ENCODE results near the gene MEIOSIN. TPM values are rescaled to one million over a fixed set of nuclear protein-coding genes. Genes with fewer than 3 reads are reported as not detected.
"Not testable (repeated sequence)": the region's sequence is repeated elsewhere in the genome, so short reads cannot be mapped to it uniquely, and the experiment has no call there.

MEIOSIN gene
- total RNA-seq, 1 donor from 2014 or later, result not detected

DNA sequence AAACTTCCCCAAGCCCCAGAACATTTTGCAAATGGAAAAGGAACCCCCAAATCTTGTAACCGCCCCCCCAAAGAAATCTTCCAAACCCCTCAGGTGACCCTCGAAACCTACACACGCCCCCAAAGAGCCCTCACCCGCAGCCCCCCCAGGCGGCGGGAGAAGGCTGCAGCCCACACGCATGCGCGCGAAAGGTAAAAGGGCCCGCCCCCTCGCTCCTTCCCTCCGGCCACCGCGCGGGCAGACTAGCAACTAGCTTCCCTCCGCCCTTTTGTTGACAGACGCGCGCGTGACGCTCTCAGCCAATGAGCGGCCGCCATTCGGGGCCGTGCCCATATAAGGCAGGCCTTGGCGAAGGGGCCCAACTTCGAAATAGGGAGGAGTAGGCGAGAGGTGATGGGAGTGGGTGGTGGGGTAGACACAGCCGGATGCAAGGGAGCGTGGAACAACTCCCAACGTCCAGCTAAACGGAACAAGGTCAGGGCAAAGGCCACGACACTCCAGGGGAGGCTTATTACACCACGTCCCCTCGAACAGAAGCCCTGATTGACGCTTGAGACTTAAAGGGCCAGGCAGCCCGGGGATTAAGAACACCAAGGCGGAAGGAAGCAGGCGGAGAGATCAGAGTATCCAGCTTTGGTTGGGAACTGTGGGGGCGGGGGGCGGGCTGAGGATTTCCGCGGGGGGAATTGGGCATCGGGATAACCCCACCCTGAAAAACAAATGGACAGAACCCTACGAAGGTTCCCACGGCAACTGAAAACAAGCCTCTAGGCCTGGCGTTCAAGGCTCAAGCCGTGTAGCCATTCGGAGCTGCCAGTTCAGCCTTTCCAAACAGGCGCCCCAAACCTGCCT is 15.9 kb upstream of the MEIOSIN start:
- intact Hi-C loops (cut with micrococcal nuclease), result loop anchor here (1.0 to 10.0 kb wide), 15 partner anchors 13 to 997 kb away; partner anchors contain the start of genes CCDC61, FBXO46, IRF2BP1 and MARK4

DNA sequence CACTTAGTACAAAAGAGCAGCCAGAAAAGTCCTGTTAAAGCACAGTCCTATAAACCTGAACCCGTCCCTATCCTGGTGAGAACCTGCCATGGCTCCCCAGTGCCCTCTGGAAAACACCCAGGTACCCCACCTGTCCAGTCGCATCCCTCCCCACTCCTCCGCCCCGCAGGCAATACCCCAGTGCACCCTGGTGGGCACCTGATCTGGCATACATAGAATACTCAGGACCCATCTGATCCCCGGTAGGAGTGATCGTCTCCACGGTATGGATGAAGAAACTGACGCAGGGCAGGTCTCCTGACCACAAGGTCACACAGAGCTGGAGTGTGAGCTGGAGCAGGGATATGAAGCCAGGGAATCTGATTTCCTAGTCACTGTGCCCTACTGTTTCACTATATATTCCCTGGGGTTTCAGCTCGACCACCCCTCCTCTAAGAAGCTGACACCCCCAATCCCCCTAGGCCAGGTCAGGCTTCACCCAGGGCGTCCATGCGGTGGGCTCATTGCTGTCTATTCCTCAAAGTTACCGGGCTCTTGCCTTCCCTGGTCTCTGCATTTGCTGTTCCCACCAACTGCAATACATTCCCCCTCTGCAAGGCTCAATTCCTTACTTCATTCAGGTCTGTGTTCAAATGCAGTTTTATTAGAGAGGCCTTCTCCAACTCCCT is 15.1 kb upstream of the MEIOSIN start:
- intact Hi-C loops (cut with micrococcal nuclease), result loop anchor here (1.0 to 10.0 kb wide), 15 partner anchors 12 to 997 kb away; partner anchors contain the start of genes CCDC61, FBXO46, IRF2BP1 and MARK4

DNA sequence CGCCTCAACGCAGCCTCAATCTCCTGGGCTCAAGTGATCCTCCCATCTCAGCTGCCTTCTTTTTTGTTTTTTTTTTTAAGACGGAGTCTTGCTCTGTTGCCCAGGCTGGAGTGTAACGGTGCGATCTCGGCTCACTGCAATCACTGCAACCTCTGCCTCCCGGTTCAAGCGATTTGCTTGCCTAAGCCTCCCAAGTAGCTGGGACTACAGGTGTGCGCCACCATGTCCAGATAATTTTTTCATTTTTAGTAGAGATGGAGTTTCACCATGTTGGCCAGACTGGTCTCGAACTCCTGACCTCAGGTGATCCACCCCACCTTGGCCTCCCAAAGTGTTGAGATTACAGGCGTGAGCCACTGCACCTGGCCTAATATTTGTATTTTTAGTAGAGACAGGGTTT is 13.2 kb upstream of the MEIOSIN start:
- intact Hi-C loops (cut with micrococcal nuclease), result not testable (repeated sequence)

DNA sequence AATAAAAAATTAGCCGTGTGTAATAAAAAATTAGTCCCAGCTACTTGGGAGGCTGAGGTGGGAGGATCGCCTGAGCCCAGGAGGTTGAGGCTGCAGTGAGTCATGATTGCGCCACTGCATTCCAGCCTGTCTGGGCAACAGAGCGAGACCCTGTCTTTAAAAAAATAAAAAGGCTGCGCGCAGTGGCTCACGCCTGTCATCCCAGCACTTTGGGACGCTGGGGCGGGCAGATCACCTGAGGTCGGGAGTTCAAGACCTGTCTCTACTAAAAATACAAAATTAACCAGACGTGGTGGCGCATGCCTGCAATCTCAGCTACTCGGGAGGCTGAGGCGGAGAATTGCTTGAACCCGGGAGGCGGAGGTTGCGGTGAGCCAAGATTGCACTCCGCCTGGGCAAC is 4.6 kb upstream of the MEIOSIN start:
- intact Hi-C loops (cut with micrococcal nuclease), result not testable (repeated sequence)

DNA sequence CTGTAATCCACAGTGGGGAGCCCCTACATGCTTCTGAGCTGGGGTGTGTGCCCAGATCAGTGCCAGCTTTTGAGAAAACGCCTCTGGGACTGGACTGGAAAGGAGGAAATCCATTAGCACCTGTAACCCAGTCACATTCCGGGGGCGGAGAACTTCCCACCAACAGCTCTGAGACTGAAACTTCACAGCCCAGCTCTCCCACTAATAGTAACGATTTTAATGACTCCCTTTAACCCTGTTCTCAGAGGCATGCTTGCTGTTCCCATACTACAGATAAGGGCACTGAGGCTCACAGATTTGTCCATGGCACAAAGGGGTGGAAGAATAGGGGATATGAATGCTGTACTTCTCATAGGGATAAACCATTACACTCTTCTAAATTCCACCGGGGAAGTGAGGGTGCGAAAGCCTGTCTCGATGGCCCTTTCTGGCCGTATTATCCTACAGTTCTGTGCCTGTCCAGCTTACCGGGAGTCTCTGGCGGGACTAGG is 3.4 kb upstream of the MEIOSIN start:
- intact Hi-C loops (cut with micrococcal nuclease), result loop anchor here (1.0 to 5.0 kb wide), 6 partner anchors 13 to 172 kb away; partner anchors contain the start of genes IRF2BP1, MYPOP, QPCTL and SIX5

DNA sequence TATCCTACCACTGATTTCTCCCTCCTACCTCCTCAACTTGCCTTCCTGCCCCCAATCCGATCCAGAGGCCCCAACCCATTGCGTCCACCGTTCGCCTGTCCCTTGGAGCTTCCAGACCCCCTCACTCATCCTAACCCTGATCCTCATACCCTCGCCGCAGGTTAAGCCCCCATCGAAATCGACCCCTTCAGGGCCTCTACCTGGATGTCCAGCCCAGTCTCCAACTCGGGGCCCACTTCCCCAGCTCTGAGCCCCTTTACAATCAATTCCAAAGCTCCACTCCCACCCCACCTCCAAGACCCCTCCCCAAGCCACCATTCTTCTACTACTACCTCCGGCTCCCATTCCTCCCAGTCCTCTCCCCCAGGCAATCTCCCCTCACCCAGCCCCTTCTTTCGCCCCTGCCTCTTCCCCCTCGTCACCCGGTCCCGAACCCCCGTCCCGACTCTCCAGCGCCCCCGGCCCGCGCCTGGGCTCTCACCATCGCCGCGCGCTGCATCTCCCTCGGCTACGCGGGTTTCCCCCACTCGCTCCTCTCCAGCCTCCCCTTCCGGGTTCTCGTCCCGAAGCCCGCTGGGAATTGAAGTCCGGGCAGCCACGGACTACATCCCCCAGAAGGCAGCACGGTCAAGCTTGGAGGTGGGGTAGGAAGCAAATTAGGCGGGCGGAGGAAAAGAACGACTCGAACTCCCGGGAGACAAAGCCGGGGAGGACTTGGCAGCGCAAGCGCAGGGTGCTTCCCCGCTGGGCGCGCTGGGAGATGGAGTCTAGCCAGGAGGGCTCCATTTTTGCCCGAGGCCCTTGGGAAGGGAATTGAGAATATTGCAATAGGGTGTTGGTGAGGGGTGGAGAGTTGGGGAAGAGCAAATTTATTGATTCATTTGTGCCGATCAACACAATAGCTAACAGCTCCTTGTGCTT is 2.6 kb upstream of the MEIOSIN start, which contains the start of gene FBXO46:
TSS of gene FBXO46 (minus strand) at position 529 of the 921 bp plus-strand sequence. CDS start 17,401 bp downstream, outside the sequence.
- intact Hi-C loops (cut with micrococcal nuclease), result loop anchor here (1.0 to 5.0 kb wide), 7 partner anchors 13 to 172 kb away; partner anchors contain the start of genes IRF2BP1, MYPOP, QPCTL and SIX5

DNA sequence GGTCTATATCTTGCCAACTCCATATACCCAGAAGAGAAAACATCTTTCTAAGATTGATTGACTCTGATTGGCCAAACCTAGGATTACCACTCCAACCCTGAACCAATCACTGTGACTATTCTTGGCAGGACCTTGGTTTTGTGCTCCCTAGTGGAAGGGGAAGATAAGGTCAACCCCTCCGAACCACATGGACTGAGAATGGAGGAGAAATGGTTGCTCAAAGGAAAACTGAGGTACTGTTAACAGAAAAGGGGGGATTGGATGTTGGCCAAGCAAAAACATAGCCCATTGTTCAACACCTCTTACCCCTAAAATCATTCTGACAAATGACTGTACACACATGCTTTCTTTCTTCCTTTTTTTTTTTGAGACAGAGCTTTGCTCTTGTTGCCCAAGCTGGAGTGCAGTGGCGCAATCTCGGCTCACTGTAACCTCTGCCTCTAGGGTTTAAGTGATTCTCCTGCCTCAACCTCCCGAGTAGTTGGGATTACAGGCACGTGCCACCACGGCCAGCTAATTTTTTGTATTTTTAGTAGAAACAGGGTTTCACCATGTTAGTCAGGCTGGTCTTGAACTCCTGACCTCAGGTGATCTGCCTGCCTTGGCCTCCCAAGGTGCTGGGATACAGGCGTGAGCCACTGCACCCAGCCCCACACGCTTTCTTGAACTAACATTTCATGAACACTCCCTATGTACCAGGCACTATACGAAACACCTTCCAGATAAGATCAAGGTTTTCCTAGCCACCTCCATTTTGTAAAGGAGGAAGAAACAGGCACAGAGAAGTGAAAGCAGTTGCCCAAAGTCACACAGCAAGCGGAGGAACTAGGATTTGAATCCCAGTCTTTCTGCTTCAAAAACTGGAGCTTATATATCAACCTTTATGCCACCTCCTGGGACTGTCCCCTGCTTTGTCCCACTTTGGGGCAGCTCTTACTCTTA is 6.5 kb downstream of the MEIOSIN start:
- intact Hi-C loops (cut with micrococcal nuclease), result no loop called here

DNA sequence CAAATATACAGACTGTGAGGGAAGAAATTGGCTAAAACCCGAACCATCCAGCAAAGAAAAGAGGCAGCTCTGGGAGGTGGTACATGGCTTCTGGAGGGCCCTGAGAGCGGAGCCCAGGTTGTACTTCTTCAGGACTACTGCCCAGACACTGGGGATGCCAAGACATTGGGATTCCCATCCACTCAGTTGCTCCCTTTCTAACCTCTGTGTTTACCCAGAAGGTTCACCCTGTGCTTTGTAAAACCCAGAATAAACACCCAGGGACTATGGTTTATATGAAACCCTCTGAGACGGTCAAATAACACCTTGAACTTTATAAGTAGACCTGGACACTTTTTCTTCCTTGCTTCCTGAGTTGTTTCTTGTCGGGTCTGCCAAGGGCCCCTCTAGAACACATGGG is 9.7 kb downstream of the MEIOSIN start:
- intact Hi-C loops (cut with micrococcal nuclease), result no loop called here

DNA sequence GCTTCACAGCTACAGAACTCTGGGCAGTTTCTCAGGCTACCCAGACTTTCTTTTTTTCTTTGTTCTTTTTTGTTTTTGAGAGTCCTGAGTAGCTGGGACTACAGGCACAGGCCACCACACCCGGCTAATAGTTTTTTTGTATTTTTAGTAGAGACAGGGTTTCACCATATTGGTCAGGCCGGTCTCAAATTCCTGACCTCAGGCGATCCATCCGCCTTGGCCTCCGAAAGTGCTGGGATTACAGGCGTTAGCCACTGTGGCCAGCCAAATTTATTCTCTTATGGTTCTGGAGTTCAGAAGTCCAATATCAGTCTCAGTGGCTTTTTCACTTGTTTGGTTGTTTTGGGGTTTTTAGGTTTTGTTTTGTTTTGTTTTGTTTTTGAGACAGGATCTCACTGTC is 12.4 kb downstream of the MEIOSIN start:
- intact Hi-C loops (cut with micrococcal nuclease), result no loop called here

DNA sequence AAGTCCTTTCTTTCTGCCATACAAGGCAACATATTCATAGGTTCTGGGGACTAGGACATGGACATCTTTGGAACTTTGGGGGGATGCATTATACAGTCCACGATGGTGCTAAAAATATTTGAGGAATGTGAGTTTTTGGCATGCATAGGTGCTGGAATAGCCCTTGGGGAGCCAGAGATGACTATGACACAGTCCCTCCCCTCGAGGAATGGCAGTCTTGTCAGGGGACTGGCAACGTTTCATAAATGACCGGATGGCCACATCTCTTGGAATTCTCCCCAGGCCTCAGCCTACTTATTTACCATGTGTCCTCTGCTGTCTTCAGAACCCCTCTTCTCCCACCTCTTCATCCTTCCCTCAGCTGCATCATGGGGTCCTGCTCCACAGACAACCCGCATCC is 13.6 kb downstream of the MEIOSIN start:
- intact Hi-C loops (cut with micrococcal nuclease), result no loop called here

DNA sequence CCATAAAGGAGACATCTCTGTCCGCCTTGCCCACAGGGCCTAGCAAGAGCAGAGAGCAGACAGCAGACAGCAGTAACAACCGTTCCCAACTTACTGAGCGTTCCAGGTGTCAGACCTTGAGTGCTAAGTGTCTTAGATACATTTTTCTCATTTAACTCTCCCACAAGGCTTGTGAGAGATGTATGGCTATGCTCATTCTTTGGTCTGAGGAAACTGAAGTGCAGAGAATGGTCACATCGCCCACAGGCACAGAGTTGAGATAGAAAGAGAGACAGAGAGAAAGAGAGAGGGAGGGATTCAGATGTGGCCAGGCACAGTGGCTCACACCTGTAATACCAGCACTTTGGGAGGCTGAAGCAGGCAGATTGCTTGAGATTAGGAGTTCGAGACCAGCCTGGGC is 14.3 kb downstream of the MEIOSIN start:
- intact Hi-C loops (cut with micrococcal nuclease), result no loop called here

DNA sequence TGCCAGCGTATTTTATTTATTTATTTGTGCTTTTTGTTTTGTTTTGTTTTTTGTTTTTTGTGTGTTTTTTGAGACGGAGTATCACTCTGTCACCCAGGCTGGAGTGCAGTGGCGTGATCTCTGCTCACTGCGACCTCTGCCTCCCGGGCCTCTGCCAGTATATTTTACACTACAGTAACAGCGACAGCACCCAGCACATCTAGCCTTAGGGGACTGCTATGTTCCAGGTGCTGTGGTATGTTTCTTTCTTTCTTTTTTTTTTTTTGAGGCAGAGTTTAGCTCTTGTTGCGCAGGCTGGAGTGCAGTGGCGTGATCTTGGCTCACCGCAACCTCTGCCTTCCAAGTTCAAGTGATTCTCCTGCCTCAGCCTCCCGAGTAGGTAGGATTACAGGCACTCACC is 18.2 kb downstream of the MEIOSIN start:
- intact Hi-C loops (cut with micrococcal nuclease), result not testable (repeated sequence)

DNA sequence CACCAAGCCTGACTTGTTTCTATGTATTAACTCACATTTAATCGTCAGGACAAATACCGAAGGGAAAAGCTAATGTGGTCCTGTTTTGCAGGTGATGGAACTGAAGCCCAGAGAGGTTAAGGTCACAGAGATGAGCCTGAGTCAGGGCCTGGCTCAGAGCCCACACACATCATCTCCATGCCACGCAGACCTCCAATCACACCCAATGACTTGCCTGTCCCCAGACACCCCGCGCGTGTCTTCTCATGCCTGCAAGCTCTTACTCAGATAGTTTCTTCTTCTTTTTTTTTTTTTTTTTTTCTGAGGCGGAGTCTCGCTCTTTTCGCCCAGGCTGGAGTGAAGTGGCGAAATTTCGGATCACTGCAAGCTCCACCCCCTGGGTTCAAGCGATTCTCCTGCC is 19.4 kb downstream of the MEIOSIN start:
- intact Hi-C loops (cut with micrococcal nuclease), result no loop called here

DNA sequence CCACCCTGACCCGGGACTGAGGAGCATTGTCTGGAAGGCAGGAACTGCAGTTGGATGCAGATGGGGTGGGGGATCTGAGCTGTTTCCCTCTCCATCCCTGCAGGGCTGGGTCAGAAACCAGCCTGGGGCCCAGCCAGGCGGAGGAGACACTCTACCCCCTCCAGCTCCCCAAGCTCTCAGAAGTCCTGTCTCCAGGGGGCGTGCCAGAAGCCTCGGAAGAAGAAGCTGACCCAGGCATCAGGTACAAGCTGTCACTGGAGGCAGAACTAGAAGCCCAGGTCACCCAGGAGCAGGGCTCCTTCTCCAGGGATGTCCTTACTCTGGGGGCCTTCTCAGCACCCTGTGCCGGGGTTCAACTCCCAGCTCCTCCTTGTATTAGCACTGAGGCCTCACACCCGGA is 20.3 kb downstream of the MEIOSIN start:
- intact Hi-C loops (cut with micrococcal nuclease), result no loop called here

DNA sequence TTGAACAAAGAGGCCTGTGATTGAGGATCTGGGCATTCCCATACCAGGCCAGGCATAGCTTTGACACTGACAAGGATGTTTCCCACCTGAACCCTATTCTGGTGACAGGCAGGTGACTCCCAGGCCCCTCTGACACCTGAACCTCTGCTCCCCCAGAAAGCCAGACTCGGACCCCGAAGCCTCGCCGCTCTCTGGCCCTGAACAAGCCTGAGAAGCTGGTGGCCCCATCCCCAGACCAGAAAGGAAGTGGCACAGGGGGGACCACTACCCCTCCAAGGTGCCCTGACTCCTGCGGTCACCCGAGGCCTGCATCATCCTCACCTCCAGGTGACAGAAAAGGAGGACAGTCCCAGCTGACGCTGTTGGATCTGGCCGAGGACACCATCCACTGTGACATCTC is 21.1 kb downstream of the MEIOSIN start:
- intact Hi-C loops (cut with micrococcal nuclease), result no loop called here

DNA sequence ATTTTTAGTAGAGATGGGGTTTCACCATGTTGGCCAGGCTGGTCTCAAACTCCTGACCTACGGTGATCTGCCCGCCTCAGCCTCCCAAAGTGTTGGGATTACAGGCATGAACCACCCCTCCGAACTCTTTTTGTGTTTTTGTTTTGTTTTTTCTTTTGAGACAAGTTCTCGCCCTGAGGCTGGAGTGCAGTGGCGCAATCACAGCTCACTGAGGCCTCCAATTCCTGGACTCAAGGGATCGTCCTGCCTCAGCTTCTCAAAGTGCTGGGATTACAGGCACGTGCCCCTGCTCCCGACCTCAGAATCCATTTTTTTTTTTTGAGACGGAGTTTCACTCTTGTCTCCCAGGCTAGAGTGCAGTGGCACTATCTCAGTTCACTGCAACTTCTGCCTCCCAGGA is 24.5 kb downstream of the MEIOSIN start:
- intact Hi-C loops (cut with micrococcal nuclease), result no loop called here

DNA sequence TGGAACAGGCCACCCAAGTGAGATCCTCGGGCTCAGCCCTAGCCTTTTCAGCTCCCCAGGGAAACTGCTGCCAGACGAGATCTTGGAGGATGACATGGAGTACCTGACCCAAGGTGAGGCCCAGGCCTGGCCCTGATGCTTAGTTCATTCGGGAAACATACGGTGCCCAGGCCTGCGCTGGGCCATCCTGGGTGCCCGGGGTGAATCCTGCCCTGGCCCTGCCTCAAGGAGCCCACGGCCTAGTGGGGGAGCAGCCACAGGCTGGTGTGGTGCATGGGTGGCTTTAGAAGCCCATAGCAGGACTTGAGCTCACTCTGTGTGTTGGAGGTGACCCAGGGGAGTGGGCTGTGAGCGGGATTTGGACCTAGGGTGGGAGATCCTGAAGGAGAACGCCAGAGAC is 25.7 kb downstream of the MEIOSIN start:
- intact Hi-C loops (cut with micrococcal nuclease), result no loop called here

DNA sequence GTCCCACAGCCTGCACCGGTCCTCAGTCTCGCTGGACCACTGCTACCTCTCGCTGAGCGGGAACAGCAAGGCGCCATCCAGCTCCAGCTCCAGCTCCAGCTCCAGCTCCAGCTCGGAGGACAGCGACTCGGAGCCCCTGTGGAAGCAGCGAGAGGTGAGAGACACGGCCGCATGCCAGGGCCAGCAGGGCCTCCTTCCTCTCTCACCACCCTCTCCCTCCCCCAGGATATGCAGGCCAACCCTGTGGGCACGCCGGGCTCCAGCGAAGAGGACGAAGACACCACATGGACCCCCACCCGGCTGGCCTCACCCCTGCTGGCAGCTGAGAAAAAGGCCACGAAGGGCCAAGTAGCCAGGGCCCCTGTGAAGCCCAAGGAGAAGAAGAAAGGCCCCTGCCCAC is 28.5 kb downstream of the MEIOSIN start:
- intact Hi-C loops (cut with micrococcal nuclease), result no loop called here

DNA sequence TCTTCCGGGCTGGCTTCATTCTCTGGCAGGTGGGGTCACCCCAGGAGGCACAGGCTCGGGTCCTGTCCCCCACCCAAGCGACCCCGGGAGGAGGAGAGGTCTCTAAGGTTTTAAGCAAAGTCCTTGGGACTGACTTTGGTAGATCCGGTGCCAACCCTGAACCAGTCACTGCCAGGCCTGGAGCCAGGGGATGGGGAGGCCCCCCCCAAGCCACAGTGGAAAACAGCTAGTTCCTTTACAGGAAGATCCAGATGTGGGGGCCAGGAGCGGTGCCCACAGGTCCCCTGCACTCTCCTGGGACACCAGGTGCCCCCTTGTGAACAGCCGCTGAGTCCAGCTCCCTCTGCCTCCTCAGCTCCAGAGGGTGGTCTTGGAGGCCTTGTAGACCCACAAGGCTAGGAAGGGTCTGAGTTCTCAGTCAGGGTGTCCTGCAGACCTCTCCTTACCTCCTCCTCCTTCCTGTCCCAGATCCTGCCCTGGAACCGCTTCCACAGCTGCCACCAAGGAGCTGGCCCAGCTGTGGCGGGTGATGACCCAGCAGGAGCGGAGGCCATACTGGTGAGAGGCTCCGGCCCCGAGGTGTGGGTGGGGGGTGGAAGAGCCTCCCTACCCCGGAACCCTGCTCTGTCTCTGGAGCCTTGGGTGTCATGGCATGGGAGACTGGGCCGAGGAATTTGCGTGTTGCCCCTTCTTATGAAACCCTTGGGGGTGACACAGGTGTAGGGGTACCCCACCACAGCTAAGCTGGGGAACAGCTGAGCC is 29.8 kb downstream of the MEIOSIN start:
- intact Hi-C loops (cut with micrococcal nuclease), result no loop called here

Measured in T-helper 1 cell treated with Interleukin-12 subunit alpha and Interleukin-12 subunit beta and Interleukin-4 antibody, amounts not matched to agents 30 ng/mL and 1 ng/mL, for 36 hours (primary cell).